ENCODE results near the gene FAM236D.
"Not testable (repeated sequence)": the region's sequence is repeated elsewhere in the genome, so short reads cannot be mapped to it uniquely, and the experiment has no call there.

The FAM236D gene

GRCh38 chrX:72808110-72808509, at the start of gene FAM236D:
TSS of gene FAM236D (minus strand) at chrX:72808210. CDS start at chrX:72808110, 100 bp downstream.
- not testable (repeated sequence) for DNase-seq

GRCh38 chrX:72837532-72837931, 29.5 kb upstream of the FAM236D start:
- not testable (repeated sequence) for DNase-seq

- DNase-seq = not testable (repeated sequence)
Observed at GRCh38 chrX:72830701-72831100, 22.7 kb upstream of the FAM236D start.

GRCh38 chrX:72790390-72790789, 17.6 kb downstream of the FAM236D start:
- DNase-seq = not testable (repeated sequence)

- DNase-seq = not testable (repeated sequence)
Observed at GRCh38 chrX:72788142-72788541, 19.9 kb downstream of the FAM236D start.

- not testable (repeated sequence) for DNase-seq
Observed at GRCh38 chrX:72783964-72784363, 24.0 kb downstream of the FAM236D start.

- DNase-seq = not testable (repeated sequence)
Observed at GRCh38 chrX:72783365-72783936, 24.6 kb downstream of the FAM236D start.

GRCh38 chrX:72782560-72782959, 25.4 kb downstream of the FAM236D start, which contains the start of gene FAM236B:
TSS of gene FAM236B (minus strand) at chrX:72782660. CDS start at chrX:72782560, 100 bp downstream.
- not testable (repeated sequence) for DNase-seq

- not testable (repeated sequence) for DNase-seq
Observed at GRCh38 chrX:72778146-72778545, 29.9 kb downstream of the FAM236D start.

GRCh38 chrX:72777467-72777790, 30.6 kb downstream of the FAM236D start:
- not testable (repeated sequence) for DNase-seq

- not testable (repeated sequence) for DNase-seq
Observed at GRCh38 chrX:72776653-72777466, 31.1 kb downstream of the FAM236D start, which contains the start of gene DMRTC1B. TSS of gene DMRTC1B (plus strand) at chrX:72776890. CDS start at chrX:72845136, 68,246 bp downstream.

- DNase-seq = not testable (repeated sequence)
Observed at GRCh38 chrX:72760454-72760853, 47.6 kb downstream of the FAM236D start.
